DOHH2 (cell line): ENCODE data around the gene CD19.

Source experiments
- CTCF ChIP-seq: fragments of 200-600 bp; sonication (generic); IDR thresholded peaks from one replicate; pipeline ENCODE4 v1.5.1; 2014; ENCODE audit warnings: antibody characterized with exemption, mild to moderate bottlenecking, low read depth, low read length; ENCODE audit not compliant: poor library complexity, severe bottlenecking
- EZH2phosphoT487 ChIP-seq: fragments of 200-600 bp; sonication (generic); IDR thresholded peaks from 2 replicates; pipeline ENCODE4 v1.6.1; 2017; ENCODE audit warnings: borderline replicate concordance, mild to moderate bottlenecking, antibody characterized with exemption, low read length, moderate library complexity, mixed read lengths

- TF ChIP-seq CTCF (no peak), EZH2phosphoT487 (no peak)
Observed at GRCh38 chr16:28886945-28887344, 44.8 kb upstream of the CD19 start.
